Measurements from ENCODE around the gene CSNK1A1.

The CSNK1A1 gene

DNA sequence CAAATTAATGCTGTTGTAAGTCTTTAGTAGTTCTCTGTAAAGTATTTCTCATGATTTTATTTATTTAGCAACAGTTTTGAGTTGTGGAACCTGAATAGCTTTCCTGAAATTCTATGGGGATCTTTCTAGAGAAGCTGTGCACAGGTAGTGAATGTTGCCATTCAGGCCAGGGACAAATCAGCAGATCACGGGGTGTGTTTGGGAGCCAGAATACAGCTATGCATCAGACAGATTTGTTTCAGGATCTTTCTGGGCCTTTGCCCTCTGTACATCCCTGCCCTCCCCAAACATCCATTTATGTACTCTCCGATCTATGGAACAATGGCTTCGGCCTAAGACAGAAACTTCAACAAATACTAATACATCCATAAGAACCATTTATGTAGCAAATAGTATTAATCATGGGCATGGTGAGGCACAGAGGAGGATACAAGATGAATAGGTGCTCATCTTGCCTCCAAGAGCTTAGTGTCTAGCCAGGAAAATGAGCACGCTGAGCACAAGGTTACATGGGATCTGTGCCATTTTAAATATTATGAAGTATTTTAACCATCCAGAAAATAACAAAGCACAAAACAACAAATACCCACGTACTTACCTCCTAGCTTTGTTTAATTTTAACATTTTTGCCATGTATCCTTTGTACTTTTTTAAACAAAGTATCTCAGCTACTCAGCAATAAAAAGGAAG is 43.1 kb upstream of the CSNK1A1 start:
- no peak overlapping the region for H3K4me3 ChIP-seq (ENCODE audit: control insufficient read depth, low read depth, low read length)
- TF ChIP-seq, protein P1, sequence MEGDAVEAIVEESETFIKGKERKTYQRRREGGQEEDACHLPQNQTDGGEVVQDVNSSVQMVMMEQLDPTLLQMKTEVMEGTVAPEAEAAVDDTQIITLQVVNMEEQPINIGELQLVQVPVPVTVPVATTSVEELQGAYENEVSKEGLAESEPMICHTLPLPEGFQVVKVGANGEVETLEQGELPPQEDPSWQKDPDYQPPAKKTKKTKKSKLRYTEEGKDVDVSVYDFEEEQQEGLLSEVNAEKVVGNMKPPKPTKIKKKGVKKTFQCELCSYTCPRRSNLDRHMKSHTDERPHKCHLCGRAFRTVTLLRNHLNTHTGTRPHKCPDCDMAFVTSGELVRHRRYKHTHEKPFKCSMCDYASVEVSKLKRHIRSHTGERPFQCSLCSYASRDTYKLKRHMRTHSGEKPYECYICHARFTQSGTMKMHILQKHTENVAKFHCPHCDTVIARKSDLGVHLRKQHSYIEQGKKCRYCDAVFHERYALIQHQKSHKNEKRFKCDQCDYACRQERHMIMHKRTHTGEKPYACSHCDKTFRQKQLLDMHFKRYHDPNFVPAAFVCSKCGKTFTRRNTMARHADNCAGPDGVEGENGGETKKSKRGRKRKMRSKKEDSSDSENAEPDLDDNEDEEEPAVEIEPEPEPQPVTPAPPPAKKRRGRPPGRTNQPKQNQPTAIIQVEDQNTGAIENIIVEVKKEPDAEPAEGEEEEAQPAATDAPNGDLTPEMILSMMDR (conservative IDR thresholded peaks at IDR 0.05; ENCODE audit: control insufficient read depth, insufficient read depth, low read depth, low read length) = no peak
- no peak for DNase-seq (ENCODE audit: low read depth)

DNA sequence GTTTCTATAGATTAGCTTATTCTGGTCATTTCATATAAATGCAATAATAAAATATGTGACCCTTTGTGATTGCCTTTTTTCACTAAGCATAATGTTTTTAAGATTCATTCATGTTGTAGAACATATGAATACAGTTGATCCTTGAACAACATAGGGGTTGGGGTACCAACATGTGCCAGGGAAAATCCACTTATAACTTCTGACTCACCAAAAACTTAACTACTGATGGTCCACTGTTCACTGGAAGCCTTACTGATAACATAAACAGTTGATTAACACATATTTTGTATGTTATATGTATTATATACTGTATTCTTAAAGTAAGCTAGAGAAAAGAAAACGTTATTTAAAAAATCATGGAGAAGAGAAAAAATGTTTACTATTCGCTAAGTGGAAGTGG is 42.1 kb upstream of the CSNK1A1 start:
- H3K4me3 ChIP-seq (ENCODE audit: control insufficient read depth, low read depth, low read length) = no peak overlapping the region
- TF ChIP-seq, protein P1 (conservative IDR thresholded peaks at IDR 0.05; ENCODE audit: control insufficient read depth, insufficient read depth, low read depth, low read length) = no peak
- DNase-seq (ENCODE audit: low read depth) = no peak

DNA sequence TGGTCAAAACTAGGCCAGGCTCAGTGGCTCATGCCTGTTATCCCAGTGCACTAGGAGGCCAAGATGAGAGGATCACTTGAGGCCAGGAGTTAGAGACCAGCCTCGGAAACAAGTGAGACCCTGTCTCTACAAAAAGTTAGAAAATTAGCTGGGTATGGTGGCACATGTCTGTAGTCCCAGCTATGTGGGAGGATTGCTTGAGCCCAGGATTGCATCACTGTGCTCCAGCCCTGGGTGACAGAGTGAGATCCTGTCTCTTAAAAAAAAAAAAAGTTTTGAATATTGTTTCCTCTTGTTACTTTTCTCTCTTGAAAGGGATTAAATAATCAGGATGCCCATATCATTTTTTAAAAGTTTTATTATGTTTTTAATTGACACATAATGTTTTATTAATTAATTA is 37.7 kb upstream of the CSNK1A1 start:
- no peak for DNase-seq (ENCODE audit: low read depth)
- TF ChIP-seq, protein P1 (conservative IDR thresholded peaks at IDR 0.05; ENCODE audit: control insufficient read depth, insufficient read depth, low read depth, low read length) = no peak
- H3K4me3 ChIP-seq (ENCODE audit: control insufficient read depth, low read depth, low read length) = no peak overlapping the region

GRCh38 chr5:149586708-149587318 is 35.6 kb upstream of the CSNK1A1 start:
- TF ChIP-seq, protein P1 (conservative IDR thresholded peaks at IDR 0.05; ENCODE audit: control insufficient read depth, insufficient read depth, low read depth, low read length) = no peak
- no peak overlapping the region for H3K4me3 ChIP-seq (ENCODE audit: control insufficient read depth, low read depth, low read length)
- DNase-seq (ENCODE audit: low read depth) = no peak

DNA sequence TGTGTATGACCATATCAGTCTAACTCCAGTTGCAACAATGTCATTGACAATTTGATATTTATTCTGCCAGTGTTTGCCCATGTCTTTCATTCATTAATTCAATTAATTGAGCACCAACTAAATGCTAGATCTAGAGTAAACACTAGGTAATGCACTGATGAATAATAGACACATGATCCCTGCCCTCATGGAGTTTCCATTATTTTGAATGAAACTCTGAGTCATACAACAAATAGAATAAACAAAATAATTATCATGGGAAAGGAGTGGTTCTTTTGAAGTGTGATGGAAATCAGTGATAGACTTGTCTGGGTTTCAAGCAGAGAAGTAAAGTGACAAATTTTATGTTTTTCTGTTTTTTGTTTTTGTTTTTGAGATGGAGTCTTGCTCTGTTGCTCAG is 34.7 kb upstream of the CSNK1A1 start:
- DNase-seq (ENCODE audit: low read depth) = no peak
- no peak overlapping the region for H3K4me3 ChIP-seq (ENCODE audit: control insufficient read depth, low read depth, low read length)
- TF ChIP-seq, protein P1 (conservative IDR thresholded peaks at IDR 0.05; ENCODE audit: control insufficient read depth, insufficient read depth, low read depth, low read length) = no peak

- TF ChIP-seq, protein P1 (conservative IDR thresholded peaks at IDR 0.05; ENCODE audit: control insufficient read depth, insufficient read depth, low read depth, low read length) = no peak
- no peak overlapping the region for H3K4me3 ChIP-seq (ENCODE audit: control insufficient read depth, low read depth, low read length)
- no peak for DNase-seq (ENCODE audit: low read depth)
Observed at GRCh38 chr5:149584121-149584520, 32.9 kb upstream of the CSNK1A1 start.

Data from fibroblast of mammary gland (primary cell).